ENCODE results near the gene CNTNAP3. TPM values are rescaled to one million over a fixed set of nuclear protein-coding genes. Genes with fewer than 3 reads are reported as not detected.
"Not testable (repeated sequence)": the region's sequence is repeated elsewhere in the genome, so short reads cannot be mapped to it uniquely, and the experiment has no call there.

Gene CNTNAP3
- total and polyA plus RNA-seq, 4 donors, result 0.94 to 10.6 (median 4.5) TPM

DNA sequence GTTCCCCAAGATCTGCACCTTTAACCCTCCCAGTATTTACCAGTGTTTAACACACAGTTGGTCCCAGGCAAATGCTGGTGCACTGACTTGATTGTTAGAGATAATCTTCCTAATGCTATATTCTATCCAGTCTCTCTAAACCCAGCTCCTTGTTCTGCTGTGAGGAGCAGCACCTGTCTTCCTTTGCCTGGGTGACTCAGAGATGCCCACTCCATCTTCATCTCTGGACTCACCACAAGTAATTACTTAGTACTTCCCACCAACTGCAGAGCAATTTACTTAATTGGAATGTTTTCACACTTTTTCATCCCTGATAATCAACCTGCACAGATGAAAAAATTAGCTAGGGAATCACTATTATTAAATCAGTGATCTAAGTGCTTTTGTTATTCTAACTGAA lies 87.6 kb downstream of the CNTNAP3 start:
- H3K27ac ChIP-seq (ENCODE audit: low read depth in 1 of 2, low read length in 1 of 2); ATAC-seq (ENCODE audit: insufficient read depth, low FRiP score); H3K27me3 ChIP-seq (ENCODE audit: control insufficient read depth in 3 of 3, insufficient read depth in 3 of 3, low read length in 2 of 3); H3K9ac ChIP-seq (ENCODE audit: insufficient read depth in 1 of 2, low read length in 2 of 2); H3K4me3 ChIP-seq; H3K36me3 ChIP-seq (ENCODE audit: control insufficient read depth in 4 of 4, insufficient read depth in 4 of 4, low read length in 4 of 4); DNase-seq; H3K9me3 ChIP-seq (ENCODE audit: control insufficient read depth in 4 of 4, insufficient read depth in 3 of 4, low read length in 3 of 4); H3K4me1 ChIP-seq (ENCODE audit: control insufficient read depth in 5 of 5, insufficient read depth in 5 of 5, low read length in 5 of 5): not testable (repeated sequence)

DNA sequence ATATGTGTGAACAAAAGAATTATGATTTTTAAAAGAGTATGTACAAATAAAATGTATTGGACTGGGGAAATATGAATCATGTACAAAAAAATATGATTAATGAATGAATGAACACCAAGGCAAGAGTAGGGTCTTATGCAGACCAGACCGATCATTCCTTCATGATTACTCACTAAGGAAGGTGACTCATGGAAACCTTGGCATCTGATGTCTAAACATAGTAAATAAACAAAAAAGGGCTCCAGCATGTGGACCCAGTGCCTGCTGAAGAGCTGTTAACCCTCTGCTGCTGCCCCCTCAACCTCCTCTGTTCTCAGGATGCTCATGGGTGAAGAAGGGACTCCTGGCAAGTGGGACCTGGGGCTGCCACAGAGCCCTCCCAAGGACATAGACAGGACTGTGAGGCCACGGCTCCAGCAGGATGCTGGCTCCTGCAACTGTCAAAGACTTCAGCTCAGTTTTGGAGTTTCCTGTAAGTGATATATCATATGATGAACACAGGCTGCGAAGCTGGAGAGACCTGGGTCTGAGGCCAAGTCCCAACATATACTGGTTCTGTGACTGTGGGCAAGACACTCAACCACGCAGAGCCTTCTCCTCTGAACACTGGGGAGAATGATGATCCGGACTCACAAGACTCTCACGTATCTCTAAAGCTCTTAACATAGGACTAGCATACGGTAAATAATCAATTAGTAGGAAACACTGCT lies 89.8 kb downstream of the CNTNAP3 start:
- WGBS, 2 donors, result no CpG with 5 or more reads among the region's 7 CpGs
- H3K27ac ChIP-seq (ENCODE audit: low read depth in 1 of 2, low read length in 1 of 2); H3K9me3 ChIP-seq (ENCODE audit: control insufficient read depth in 4 of 4, insufficient read depth in 3 of 4, low read length in 3 of 4); H3K4me3 ChIP-seq; H3K36me3 ChIP-seq (ENCODE audit: control insufficient read depth in 4 of 4, insufficient read depth in 4 of 4, low read length in 4 of 4); DNase-seq; H3K4me1 ChIP-seq (ENCODE audit: control insufficient read depth in 5 of 5, insufficient read depth in 5 of 5, low read length in 5 of 5); H3K9ac ChIP-seq (ENCODE audit: insufficient read depth in 1 of 2, low read length in 2 of 2); H3K27me3 ChIP-seq (ENCODE audit: control insufficient read depth in 3 of 3, insufficient read depth in 3 of 3, low read length in 2 of 3); ATAC-seq (ENCODE audit: insufficient read depth, low FRiP score): not testable (repeated sequence)

DNA sequence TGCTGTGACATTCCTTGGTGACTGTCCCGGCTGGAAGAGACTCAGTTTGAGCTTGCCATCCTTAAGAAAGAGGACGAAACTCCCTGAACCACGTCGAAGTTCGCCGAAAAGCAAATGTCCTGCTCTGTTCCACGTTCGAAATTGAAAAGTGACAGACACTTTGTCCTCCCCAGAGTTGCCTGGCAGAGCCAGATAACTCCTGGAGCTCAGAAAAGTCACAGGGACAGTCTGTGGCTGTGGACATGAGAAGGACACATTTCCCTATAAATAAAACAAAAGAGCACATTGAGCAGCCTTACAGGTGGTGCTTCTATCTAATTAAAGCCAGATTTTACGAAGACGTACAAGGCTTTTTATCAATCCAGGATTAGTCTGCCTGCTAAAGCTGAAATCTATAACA lies 116.6 kb downstream of the CNTNAP3 start:
- H3K9me3 ChIP-seq (ENCODE audit: control insufficient read depth in 4 of 4, insufficient read depth in 3 of 4, low read length in 3 of 4); ATAC-seq (ENCODE audit: insufficient read depth, low FRiP score); H3K9ac ChIP-seq (ENCODE audit: insufficient read depth in 1 of 2, low read length in 2 of 2); H3K27me3 ChIP-seq (ENCODE audit: control insufficient read depth in 3 of 3, insufficient read depth in 3 of 3, low read length in 2 of 3); H3K36me3 ChIP-seq (ENCODE audit: control insufficient read depth in 4 of 4, insufficient read depth in 4 of 4, low read length in 4 of 4); H3K27ac ChIP-seq (ENCODE audit: low read depth in 1 of 2, low read length in 1 of 2); DNase-seq; H3K4me1 ChIP-seq (ENCODE audit: control insufficient read depth in 5 of 5, insufficient read depth in 5 of 5, low read length in 5 of 5); H3K4me3 ChIP-seq: not testable (repeated sequence)
- no CpG with 5 or more reads among the region's 10 CpGs for WGBS, 2 donors

DNA sequence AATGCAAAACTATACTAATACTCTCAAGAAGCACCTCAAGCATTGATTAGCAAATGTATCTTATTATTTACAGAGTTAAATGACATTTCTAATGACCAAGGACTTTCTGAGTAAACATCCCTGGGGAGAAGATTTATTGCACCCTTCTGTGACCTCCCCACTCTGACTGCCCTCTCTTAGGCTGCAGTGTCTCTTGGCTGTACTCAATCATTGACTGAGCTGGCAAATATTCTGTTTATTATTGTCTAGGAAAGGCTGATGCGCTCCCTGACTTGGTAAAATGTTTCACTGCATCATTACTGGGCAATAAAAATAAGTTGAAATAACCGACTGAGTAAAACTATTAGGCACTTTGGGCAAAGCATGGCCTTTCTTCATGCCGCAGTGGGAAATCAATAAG lies 130.3 kb downstream of the CNTNAP3 start:
- H3K27me3 ChIP-seq (ENCODE audit: control insufficient read depth in 3 of 3, insufficient read depth in 3 of 3, low read length in 2 of 3); ATAC-seq (ENCODE audit: insufficient read depth, low FRiP score); H3K4me3 ChIP-seq; H3K36me3 ChIP-seq (ENCODE audit: control insufficient read depth in 4 of 4, insufficient read depth in 4 of 4, low read length in 4 of 4); H3K9ac ChIP-seq (ENCODE audit: insufficient read depth in 1 of 2, low read length in 2 of 2); H3K4me1 ChIP-seq (ENCODE audit: control insufficient read depth in 5 of 5, insufficient read depth in 5 of 5, low read length in 5 of 5); DNase-seq; H3K9me3 ChIP-seq (ENCODE audit: control insufficient read depth in 4 of 4, insufficient read depth in 3 of 4, low read length in 3 of 4); H3K27ac ChIP-seq (ENCODE audit: low read depth in 1 of 2, low read length in 1 of 2): not testable (repeated sequence)
- no CpG with 5 or more reads among the region's 3 CpGs for WGBS, 2 donors

DNA sequence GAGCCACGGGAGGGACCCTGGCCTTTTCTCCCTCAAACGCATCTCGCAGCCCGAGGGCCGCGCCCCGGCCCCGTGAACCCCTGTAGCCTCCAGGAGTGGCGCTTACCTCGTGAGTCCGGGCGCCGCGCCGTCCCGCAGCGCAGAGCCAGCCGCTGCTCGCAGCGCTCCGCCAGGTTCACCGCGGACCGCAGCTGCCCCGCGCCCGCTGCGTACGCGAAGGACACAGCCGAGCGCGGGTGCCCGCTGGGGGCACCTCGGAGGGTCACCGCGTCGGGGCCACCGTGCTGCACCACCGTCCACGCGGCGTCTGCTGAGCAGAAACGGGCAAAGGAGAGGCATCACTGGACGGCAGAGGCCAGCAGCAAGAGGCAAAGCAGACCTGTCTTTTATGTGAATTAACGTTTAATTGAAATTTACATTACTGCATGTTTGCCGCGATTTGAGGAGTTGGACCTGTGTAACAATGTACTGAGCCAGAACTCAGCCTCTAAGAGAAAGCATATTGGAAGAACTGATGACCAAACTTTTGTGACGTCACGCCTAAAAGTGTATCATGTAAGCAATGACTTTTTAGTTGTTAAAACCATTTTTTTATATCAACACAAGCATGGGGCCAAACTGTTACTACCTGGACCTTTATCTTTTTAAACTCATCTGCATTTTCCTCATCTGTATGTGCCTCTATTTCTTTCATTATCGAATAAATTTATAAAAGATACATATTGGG lies 155.0 kb downstream of the CNTNAP3 start:
- not testable (repeated sequence) for DNase-seq; H3K27me3 ChIP-seq (ENCODE audit: control insufficient read depth in 3 of 3, insufficient read depth in 3 of 3, low read length in 2 of 3); H3K4me1 ChIP-seq (ENCODE audit: control insufficient read depth in 5 of 5, insufficient read depth in 5 of 5, low read length in 5 of 5); H3K27ac ChIP-seq (ENCODE audit: low read depth in 1 of 2, low read length in 1 of 2); H3K9me3 ChIP-seq (ENCODE audit: control insufficient read depth in 4 of 4, insufficient read depth in 3 of 4, low read length in 3 of 4); ATAC-seq (ENCODE audit: insufficient read depth, low FRiP score); H3K9ac ChIP-seq (ENCODE audit: insufficient read depth in 1 of 2, low read length in 2 of 2); H3K36me3 ChIP-seq (ENCODE audit: control insufficient read depth in 4 of 4, insufficient read depth in 4 of 4, low read length in 4 of 4); H3K4me3 ChIP-seq
- 28 to 34% methylated on average over 47 to 48 of the region's 51 CpGs for WGBS, 2 donors

DNA sequence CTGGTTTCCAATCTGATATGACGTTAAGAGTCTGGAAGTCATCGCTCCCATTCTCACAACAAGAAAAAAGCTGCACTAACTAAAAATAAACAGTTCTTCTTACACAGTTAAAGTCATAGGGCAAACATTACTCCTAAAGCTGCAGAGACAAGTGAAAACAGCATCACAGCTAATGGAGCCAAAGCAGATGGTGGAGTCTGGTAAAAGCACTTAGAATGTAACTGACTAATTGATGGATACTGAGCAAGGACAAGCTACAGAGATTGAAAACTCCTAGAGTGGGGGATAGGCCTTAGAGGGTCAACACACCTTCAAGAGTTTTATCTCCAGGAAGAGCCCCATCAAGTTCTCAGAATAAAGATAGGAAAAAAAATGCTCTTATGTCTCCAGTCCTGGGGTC lies 166.6 kb downstream of the CNTNAP3 start:
- WGBS, 2 donors, result 88% methylated on average over 1 of the region's 2 CpGs; no CpG with 5 or more reads in 1 of the 2 donors
- H3K9ac ChIP-seq (ENCODE audit: insufficient read depth in 1 of 2, low read length in 2 of 2); H3K36me3 ChIP-seq (ENCODE audit: control insufficient read depth in 4 of 4, insufficient read depth in 4 of 4, low read length in 4 of 4): not testable (repeated sequence)

DNA sequence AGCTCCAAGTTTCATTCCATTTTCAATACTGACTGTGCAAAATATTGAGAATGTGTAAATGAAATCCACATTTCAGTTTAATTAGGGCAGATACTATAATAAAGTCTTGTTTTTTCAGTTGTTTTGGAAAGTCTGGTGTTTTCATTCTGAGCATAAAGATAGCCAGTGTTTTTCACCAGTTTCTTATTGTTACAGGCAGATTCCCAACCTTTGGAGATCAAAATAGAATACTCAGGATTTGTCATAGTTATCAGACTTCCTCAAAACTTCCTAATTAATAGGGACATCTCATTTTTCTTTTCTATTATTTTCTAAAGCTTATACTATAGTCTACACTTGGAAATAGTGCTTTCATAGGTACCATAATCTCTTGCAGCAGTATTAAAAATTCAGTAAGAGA lies 176.2 kb downstream of the CNTNAP3 start:
- H3K4me3 ChIP-seq; H3K4me1 ChIP-seq (ENCODE audit: control insufficient read depth in 5 of 5, insufficient read depth in 5 of 5, low read length in 5 of 5); H3K27me3 ChIP-seq (ENCODE audit: control insufficient read depth in 3 of 3, insufficient read depth in 3 of 3, low read length in 2 of 3); H3K9ac ChIP-seq (ENCODE audit: insufficient read depth in 1 of 2, low read length in 2 of 2); ATAC-seq (ENCODE audit: insufficient read depth, low FRiP score); H3K36me3 ChIP-seq (ENCODE audit: control insufficient read depth in 4 of 4, insufficient read depth in 4 of 4, low read length in 4 of 4); H3K9me3 ChIP-seq (ENCODE audit: control insufficient read depth in 4 of 4, insufficient read depth in 3 of 4, low read length in 3 of 4); DNase-seq; H3K27ac ChIP-seq (ENCODE audit: low read depth in 1 of 2, low read length in 1 of 2): not testable (repeated sequence)

More for the DNA sequence above, 166.6 kb downstream of the CNTNAP3 start:
- H3K4me3 ChIP-seq; H3K4me1 ChIP-seq (ENCODE audit: control insufficient read depth in 5 of 5, insufficient read depth in 5 of 5, low read length in 5 of 5); H3K27me3 ChIP-seq (ENCODE audit: control insufficient read depth in 3 of 3, insufficient read depth in 3 of 3, low read length in 2 of 3); H3K9me3 ChIP-seq (ENCODE audit: control insufficient read depth in 4 of 4, insufficient read depth in 3 of 4, low read length in 3 of 4); H3K27ac ChIP-seq (ENCODE audit: low read depth in 1 of 2, low read length in 1 of 2); ATAC-seq (ENCODE audit: insufficient read depth, low FRiP score): not testable (repeated sequence)
- peak in 1 of 3 donors; percentile 0 for DNase-seq

All from lung (tissue), 10 donors.